ENCODE results near the gene FAP.

FAP gene

DNA sequence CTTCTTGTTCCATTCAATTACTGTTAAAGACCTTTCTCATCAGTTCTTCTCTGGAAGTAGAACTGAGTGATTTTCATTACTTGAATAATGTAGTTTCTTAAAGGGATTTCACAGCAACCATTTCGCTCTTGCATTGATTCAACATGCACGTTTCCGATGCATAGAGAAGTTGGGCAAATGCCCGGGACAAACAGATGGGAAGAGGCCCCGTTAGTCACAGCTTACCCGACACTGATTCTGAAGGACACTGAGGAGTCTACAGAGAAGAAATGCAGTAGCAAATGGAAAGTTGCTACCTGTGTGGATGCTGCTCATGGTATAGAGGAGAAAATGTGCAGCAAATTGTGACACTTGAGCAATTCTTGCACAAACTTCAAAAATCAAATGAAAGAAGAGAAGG is 58.9 kb downstream of the FAP start (continued):
- TF ChIP-seq, protein P1, sequence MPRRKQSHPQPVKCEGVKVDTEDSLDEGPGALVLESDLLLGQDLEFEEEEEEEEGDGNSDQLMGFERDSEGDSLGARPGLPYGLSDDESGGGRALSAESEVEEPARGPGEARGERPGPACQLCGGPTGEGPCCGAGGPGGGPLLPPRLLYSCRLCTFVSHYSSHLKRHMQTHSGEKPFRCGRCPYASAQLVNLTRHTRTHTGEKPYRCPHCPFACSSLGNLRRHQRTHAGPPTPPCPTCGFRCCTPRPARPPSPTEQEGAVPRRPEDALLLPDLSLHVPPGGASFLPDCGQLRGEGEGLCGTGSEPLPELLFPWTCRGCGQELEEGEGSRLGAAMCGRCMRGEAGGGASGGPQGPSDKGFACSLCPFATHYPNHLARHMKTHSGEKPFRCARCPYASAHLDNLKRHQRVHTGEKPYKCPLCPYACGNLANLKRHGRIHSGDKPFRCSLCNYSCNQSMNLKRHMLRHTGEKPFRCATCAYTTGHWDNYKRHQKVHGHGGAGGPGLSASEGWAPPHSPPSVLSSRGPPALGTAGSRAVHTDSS (tag by site-specific recombination; IDR thresholded peaks at IDR 0.05), result no peak

DNA sequence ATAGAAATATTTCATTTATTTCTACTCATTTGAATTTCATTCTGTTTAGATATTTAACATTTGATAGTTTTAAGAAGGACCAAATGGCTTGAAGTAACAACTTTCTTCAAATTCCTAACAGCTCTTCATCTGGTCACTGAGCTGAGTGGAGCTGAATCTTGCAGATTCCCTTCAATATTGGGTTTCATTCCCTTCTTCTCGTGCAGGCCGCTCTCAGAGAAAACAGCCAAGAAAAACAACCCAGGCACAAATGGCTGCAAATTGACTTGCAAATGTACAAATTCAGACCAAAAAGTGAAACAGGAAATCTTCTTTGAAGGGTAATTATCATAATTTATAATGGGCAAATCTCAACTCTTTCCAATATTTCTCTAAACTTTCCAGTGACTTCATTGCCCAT is 60.9 kb downstream of the FAP start:
- H3K27ac ChIP-seq (ENCODE audit: extremely low read depth, low read depth, low read length), result no peak overlapping the region
- ChIA-PET CTCF (no interaction called here), POLR2A (no interaction called here)
- H3K4me3 ChIP-seq (ENCODE audit: low read depth, low read length), result no peak overlapping the region
- no peaks in the 10 kb centered on the region for H3K4me1 ChIP-seq (ENCODE audit: control insufficient read depth, insufficient read depth, low read length)
- TF ChIP-seq ZNF404 (tag by site-specific recombination; IDR thresholded peaks at IDR 0.05), result no peak
- no peak for TF ChIP-seq ZNF48 (tag by site-specific recombination; IDR thresholded peaks at IDR 0.05)
- TF ChIP-seq, protein P2, sequence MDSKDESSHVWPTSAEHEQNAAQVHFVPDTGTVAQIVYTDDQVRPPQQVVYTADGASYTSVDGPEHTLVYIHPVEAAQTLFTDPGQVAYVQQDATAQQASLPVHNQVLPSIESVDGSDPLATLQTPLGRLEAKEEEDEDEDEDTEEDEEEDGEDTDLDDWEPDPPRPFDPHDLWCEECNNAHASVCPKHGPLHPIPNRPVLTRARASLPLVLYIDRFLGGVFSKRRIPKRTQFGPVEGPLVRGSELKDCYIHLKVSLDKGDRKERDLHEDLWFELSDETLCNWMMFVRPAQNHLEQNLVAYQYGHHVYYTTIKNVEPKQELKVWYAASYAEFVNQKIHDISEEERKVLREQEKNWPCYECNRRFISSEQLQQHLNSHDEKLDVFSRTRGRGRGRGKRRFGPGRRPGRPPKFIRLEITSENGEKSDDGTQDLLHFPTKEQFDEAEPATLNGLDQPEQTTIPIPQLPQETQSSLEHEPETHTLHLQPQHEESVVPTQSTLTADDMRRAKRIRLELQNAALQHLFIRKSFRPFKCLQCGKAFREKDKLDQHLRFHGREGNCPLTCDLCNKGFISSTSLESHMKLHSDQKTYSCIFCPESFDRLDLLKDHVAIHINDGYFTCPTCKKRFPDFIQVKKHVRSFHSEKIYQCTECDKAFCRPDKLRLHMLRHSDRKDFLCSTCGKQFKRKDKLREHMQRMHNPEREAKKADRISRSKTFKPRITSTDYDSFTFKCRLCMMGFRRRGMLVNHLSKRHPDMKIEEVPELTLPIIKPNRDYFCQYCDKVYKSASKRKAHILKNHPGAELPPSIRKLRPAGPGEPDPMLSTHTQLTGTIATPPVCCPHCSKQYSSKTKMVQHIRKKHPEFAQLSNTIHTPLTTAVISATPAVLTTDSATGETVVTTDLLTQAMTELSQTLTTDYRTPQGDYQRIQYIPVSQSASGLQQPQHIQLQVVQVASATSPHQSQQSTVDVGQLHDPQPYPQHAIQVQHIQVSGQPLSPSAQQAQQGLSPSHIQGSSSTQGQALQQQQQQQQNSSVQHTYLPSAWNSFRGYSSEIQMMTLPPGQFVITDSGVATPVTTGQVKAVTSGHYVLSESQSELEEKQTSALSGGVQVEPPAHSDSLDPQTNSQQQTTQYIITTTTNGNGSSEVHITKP (tag by site-specific recombination; IDR thresholded peaks at IDR 0.05), result no peak
- no peak for TF ChIP-seq KLF9 (tag by site-specific recombination; IDR thresholded peaks at IDR 0.05; ENCODE audit: low read depth)
- TF ChIP-seq ZNF501 (tag by site-specific recombination; IDR thresholded peaks at IDR 0.05), result no peak
- no peak for TF ChIP-seq ZBTB8A (tag by site-specific recombination; IDR thresholded peaks at IDR 0.05)
- TF ChIP-seq ZEB2 (tag by site-specific recombination; IDR thresholded peaks at IDR 0.05), result no peak
- no peak for TF ChIP-seq ZNF629 (tag by site-specific recombination; IDR thresholded peaks at IDR 0.05)
- no peak for TF ChIP-seq ZNF791 (tag by site-specific recombination; IDR thresholded peaks at IDR 0.05)
- no peak for TF ChIP-seq WT1 (tag by site-specific recombination; IDR thresholded peaks at IDR 0.05)
- no peaks in the 10 kb centered on the region for H3K36me3 ChIP-seq (ENCODE audit: control insufficient read depth in 2 of 2, insufficient read depth in 1 of 2, low read length in 2 of 2)
- H3K9me3 ChIP-seq (ENCODE audit: control insufficient read depth, insufficient read depth, low read depth, low read length), result no peaks in the 10 kb centered on the region

DNA sequence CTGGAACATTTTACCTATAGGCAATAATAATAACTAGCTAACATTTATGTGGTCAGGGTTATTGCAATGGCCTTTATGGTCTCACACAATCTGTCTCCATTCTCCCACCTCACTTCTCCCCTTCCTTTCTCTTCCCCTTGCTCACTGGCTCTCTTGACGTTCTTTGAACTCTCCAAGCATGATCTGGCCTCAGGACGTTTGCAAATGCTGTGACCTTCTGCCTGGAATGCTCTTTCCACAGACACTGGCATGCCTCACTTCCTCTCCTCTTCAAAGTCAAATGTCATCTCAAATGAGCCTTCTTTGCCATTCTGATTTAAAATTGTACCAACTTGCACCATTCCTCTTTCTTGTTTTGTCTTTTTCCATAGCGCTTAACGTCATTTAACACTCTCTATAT is 65.9 kb downstream of the FAP start:
- H3K27ac ChIP-seq (ENCODE audit: extremely low read depth, low read depth, low read length), result no peak overlapping the region
- H3K36me3 ChIP-seq (ENCODE audit: control insufficient read depth in 2 of 2, insufficient read depth in 1 of 2, low read length in 2 of 2), result no peaks in the 10 kb centered on the region
- no peaks in the 10 kb centered on the region for H3K4me1 ChIP-seq (ENCODE audit: control insufficient read depth, insufficient read depth, low read length)
- H3K4me3 ChIP-seq (ENCODE audit: low read depth, low read length), result no peak overlapping the region
- no peaks in the 10 kb centered on the region for H3K9me3 ChIP-seq (ENCODE audit: control insufficient read depth, insufficient read depth, low read depth, low read length)
- POLR2A ChIA-PET, result no interaction called here
- TF ChIP-seq, protein P3, sequence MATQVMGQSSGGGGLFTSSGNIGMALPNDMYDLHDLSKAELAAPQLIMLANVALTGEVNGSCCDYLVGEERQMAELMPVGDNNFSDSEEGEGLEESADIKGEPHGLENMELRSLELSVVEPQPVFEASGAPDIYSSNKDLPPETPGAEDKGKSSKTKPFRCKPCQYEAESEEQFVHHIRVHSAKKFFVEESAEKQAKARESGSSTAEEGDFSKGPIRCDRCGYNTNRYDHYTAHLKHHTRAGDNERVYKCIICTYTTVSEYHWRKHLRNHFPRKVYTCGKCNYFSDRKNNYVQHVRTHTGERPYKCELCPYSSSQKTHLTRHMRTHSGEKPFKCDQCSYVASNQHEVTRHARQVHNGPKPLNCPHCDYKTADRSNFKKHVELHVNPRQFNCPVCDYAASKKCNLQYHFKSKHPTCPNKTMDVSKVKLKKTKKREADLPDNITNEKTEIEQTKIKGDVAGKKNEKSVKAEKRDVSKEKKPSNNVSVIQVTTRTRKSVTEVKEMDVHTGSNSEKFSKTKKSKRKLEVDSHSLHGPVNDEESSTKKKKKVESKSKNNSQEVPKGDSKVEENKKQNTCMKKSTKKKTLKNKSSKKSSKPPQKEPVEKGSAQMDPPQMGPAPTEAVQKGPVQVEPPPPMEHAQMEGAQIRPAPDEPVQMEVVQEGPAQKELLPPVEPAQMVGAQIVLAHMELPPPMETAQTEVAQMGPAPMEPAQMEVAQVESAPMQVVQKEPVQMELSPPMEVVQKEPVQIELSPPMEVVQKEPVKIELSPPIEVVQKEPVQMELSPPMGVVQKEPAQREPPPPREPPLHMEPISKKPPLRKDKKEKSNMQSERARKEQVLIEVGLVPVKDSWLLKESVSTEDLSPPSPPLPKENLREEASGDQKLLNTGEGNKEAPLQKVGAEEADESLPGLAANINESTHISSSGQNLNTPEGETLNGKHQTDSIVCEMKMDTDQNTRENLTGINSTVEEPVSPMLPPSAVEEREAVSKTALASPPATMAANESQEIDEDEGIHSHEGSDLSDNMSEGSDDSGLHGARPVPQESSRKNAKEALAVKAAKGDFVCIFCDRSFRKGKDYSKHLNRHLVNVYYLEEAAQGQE (tag by site-specific recombination; IDR thresholded peaks at IDR 0.05), result no peak
- TF ChIP-seq BCL11A (tag by site-specific recombination; IDR thresholded peaks at IDR 0.05; ENCODE audit: low read depth), result no peak
- TF ChIP-seq ZEB2 (tag by site-specific recombination; IDR thresholded peaks at IDR 0.05), result no peak
- no peak for TF ChIP-seq GLIS1 (tag by site-specific recombination; IDR thresholded peaks at IDR 0.05)
- TF ChIP-seq ZNF664 (tag by site-specific recombination; IDR thresholded peaks at IDR 0.05), result no peak
- TF ChIP-seq IKZF3 (tag by site-specific recombination; IDR thresholded peaks at IDR 0.05), result no peak
- TF ChIP-seq, protein P4, sequence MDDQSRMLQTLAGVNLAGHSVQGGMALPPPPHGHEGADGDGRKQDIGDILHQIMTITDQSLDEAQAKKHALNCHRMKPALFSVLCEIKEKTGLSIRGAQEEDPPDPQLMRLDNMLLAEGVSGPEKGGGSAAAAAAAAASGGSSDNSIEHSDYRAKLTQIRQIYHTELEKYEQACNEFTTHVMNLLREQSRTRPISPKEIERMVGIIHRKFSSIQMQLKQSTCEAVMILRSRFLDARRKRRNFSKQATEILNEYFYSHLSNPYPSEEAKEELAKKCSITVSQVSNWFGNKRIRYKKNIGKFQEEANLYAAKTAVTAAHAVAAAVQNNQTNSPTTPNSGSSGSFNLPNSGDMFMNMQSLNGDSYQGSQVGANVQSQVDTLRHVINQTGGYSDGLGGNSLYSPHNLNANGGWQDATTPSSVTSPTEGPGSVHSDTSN (CRISPR knock-in tag; IDR thresholded peaks at IDR 0.05), result no peak
- no peak for TF ChIP-seq FEZF1 (tag by site-specific recombination; IDR thresholded peaks at IDR 0.05)
- no peak for TF ChIP-seq ZNF239 (tag by site-specific recombination; IDR thresholded peaks at IDR 0.05)
- TF ChIP-seq ZNF155 (tag by site-specific recombination; IDR thresholded peaks at IDR 0.05), result no peak
- no peak for TF ChIP-seq YY1 (tag by site-specific recombination; IDR thresholded peaks at IDR 0.05)
- no peak for TF ChIP-seq ZNF114 (tag by site-specific recombination; IDR thresholded peaks at IDR 0.05)
- TF ChIP-seq, protein P5, sequence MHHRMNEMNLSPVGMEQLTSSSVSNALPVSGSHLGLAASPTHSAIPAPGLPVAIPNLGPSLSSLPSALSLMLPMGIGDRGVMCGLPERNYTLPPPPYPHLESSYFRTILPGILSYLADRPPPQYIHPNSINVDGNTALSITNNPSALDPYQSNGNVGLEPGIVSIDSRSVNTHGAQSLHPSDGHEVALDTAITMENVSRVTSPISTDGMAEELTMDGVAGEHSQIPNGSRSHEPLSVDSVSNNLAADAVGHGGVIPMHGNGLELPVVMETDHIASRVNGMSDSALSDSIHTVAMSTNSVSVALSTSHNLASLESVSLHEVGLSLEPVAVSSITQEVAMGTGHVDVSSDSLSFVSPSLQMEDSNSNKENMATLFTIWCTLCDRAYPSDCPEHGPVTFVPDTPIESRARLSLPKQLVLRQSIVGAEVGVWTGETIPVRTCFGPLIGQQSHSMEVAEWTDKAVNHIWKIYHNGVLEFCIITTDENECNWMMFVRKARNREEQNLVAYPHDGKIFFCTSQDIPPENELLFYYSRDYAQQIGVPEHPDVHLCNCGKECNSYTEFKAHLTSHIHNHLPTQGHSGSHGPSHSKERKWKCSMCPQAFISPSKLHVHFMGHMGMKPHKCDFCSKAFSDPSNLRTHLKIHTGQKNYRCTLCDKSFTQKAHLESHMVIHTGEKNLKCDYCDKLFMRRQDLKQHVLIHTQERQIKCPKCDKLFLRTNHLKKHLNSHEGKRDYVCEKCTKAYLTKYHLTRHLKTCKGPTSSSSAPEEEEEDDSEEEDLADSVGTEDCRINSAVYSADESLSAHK (tag by site-specific recombination; IDR thresholded peaks at IDR 0.05), result no peak
- TF ChIP-seq ZNF24 (tag by site-specific recombination; IDR thresholded peaks at IDR 0.05), result no peak
- CTCF ChIA-PET, result no interaction called here

All from HEK293 (cell line).